GM23248 (cell line): ENCODE data around the gene TSPAN9. TPM values are rescaled to one million over a fixed set of nuclear protein-coding genes. Genes with fewer than 3 reads are reported as not detected.

Source experiments
- DNase-seq: peaks from one replicate; pipeline ENCODE4 v3.0.0-alpha.2; 2015
- H2AFZ ChIP-seq: fragments of 200-600 bp; sonication (generic); 2 replicates; pipeline ENCODE4 v1.6.1; 2016; ENCODE audit warnings: antibody characterized with exemption
- H3F3A ChIP-seq: fragments of 200-600 bp; sonication (generic); 2 replicates; pipeline ENCODE4 v1.6.1; 2016; ENCODE audit warnings: mild to moderate bottlenecking, antibody characterized with exemption, mixed run types; ENCODE audit not compliant: insufficient read depth
- H3K27ac ChIP-seq: fragments of 200-600 bp; sonication (generic); 2 replicates; pipeline ENCODE4 v1.5.1; 2016; ENCODE audit warnings: mild to moderate bottlenecking
- H3K27me3 ChIP-seq: fragments of 200-600 bp; sonication (generic); replicated peaks from 2 replicates; pipeline ENCODE4 v1.6.1; 2016; ENCODE audit warnings: mild to moderate bottlenecking; ENCODE audit not compliant: insufficient read depth
- H3K36me3 ChIP-seq: fragments of 200-600 bp; sonication (generic); 2 replicates; pipeline ENCODE4 v1.6.1; 2016; ENCODE audit warnings: low read depth, mild to moderate bottlenecking
- H3K4me1 ChIP-seq: fragments of 200-600 bp; sonication (generic); 2 replicates; pipeline ENCODE4 v1.6.1; 2016; ENCODE audit warnings: mild to moderate bottlenecking; ENCODE audit not compliant: insufficient read depth
- H3K4me2 ChIP-seq: fragments of 200-600 bp; sonication (generic); one replicate; pipeline ENCODE4 v1.6.1; 2016; ENCODE audit warnings: mild to moderate bottlenecking; ENCODE audit not compliant: unreplicated experiment
- H3K4me3 ChIP-seq: fragments of 200-600 bp; sonication (generic); 2 replicates; pipeline ENCODE4 v1.5.1; 2016; ENCODE audit warnings: mild to moderate bottlenecking
- H3K79me2 ChIP-seq: fragments of 200-600 bp; sonication (generic); 2 replicates; pipeline ENCODE4 v1.6.1; 2016; ENCODE audit warnings: mild to moderate bottlenecking; ENCODE audit not compliant: insufficient read depth
- H3K9ac ChIP-seq: fragments of 200-600 bp; sonication (generic); 2 replicates; pipeline ENCODE4 v1.6.1; 2016; ENCODE audit warnings: mild to moderate bottlenecking
- H3K9me2 ChIP-seq: fragments of 200-600 bp; sonication (generic); 2 replicates; pipeline ENCODE4 v1.6.1; 2016; ENCODE audit warnings: mixed run types, mild to moderate bottlenecking, moderate library complexity; ENCODE audit not compliant: insufficient read depth
- H3K9me3 ChIP-seq: fragments of 200-600 bp; sonication (generic); one replicate; pipeline ENCODE4 v1.6.1; 2017; ENCODE audit warnings: low read depth
- H4K20me1 ChIP-seq: fragments of 200-600 bp; sonication (generic); 2 replicates; pipeline ENCODE4 v1.6.0; 2016; ENCODE audit not compliant: insufficient read depth
- EZH2 ChIP-seq: fragments of 200-600 bp; sonication (generic); IDR thresholded peaks from 2 replicates; pipeline ENCODE4 v1.6.1; 2018; ENCODE audit warnings: antibody characterized with exemption, mild to moderate bottlenecking; ENCODE audit not compliant: insufficient read depth, poor library complexity, severe bottlenecking
- EZH2phosphoT487 ChIP-seq: fragments of 200-600 bp; sonication (generic); IDR thresholded peaks from 2 replicates; pipeline ENCODE4 v1.6.1; 2018; ENCODE audit warnings: antibody characterized with exemption, moderate library complexity, mild to moderate bottlenecking, low read depth; ENCODE audit not compliant: insufficient read depth
- WGBS, 2 experiments: methylation state at CpG; one replicate each; pipeline ENCODE4 v1.1.6; 2015 to 2017; ENCODE audit warnings: low lambda C conversion rate in 2 of 2, low coverage in 1 of 2; ENCODE audit errors: missing lambda C conversion rate in 2 of 2; 5-methylcytosine and 5-hydroxymethylcytosine counted together
- in situ Hi-C: fragments of 300-500 bp; cut with MboI; formaldehyde crosslinking; loops from 2 replicates; pipeline ENCODE4 v1.15.0; 2020
- polyA plus RNA-seq: library from polyadenylated mRNA; unstranded; fragments of >200 nt; fragmentation: Nextera tagmentation; extraction: Ambion mirVana; gene quantifications from 2 replicates; pipeline ENCODE4 v1.2.1, GENCODE V29; 2016
- total RNA-seq: library from RNA; depleted of rRNA; stranded (reverse); fragments of >200 nt; shearing (Covaris generic); gene quantifications from 2 replicates; pipeline ENCODE4 v1.2.3, GENCODE V29; 2014

Gene TSPAN9
- total and polyA plus RNA-seq, 2 experiments from 2014 or later, result 9.5 to 14.4 TPM

- no peak for DNase-seq
- 63 to 67% methylated on average over 17 of the region's 17 CpGs for WGBS, 2 experiments
Measured at GRCh38 chr12:3320881-3321509, 243.8 kb downstream of the TSPAN9 start.

GRCh38 chr12:3321881-3322280 lies 244.7 kb downstream of the TSPAN9 start:
- Histone ChIP-seq H3K9ac (no peak overlapping the region), H3F3A (no peaks in the 10 kb centered on the region), H4K20me1 (no peaks in the 10 kb centered on the region), H3K27me3 (peaks cover 34% of the 10 kb centered on the region), H3K36me3 (no peaks in the 10 kb centered on the region), H3K27ac (no peak overlapping the region), H3K9me2 (no peaks in the 10 kb centered on the region), H3K4me1 (no peaks in the 10 kb centered on the region), H3K79me2 (no peaks in the 10 kb centered on the region), H3K4me3 (no peak overlapping the region), H3K9me3 (no peaks in the 10 kb centered on the region), H2AFZ (no peak overlapping the region), H3K4me2 (no peak overlapping the region)
- no peak for DNase-seq
- WGBS, 2 experiments, result 79 to 91% methylated on average over 2 of the region's 2 CpGs
- no peak for TF ChIP-seq EZH2
- no peak for TF ChIP-seq EZH2phosphoT487
- in situ Hi-C loops, result no loop called here

More at GRCh38 chr12:3320881-3321509, 243.8 kb downstream of the TSPAN9 start:
- TF ChIP-seq EZH2 (no peak), EZH2phosphoT487 (no peak)
- Histone ChIP-seq H3K4me1 (no peaks in the 10 kb centered on the region), H4K20me1 (no peaks in the 10 kb centered on the region), H3K36me3 (no peaks in the 10 kb centered on the region), H3F3A (no peaks in the 10 kb centered on the region), H3K9ac (no peak overlapping the region), H3K9me2 (no peaks in the 10 kb centered on the region), H3K27ac (no peak overlapping the region), H3K4me2 (no peak overlapping the region), H3K9me3 (no peaks in the 10 kb centered on the region), H3K27me3 (peaks cover 34% of the 10 kb centered on the region), H3K79me2 (no peaks in the 10 kb centered on the region), H3K4me3 (no peak overlapping the region), H2AFZ (no peak overlapping the region)
- in situ Hi-C loops, result no loop called here

GRCh38 chr12:3323002-3323685 lies 246.0 kb downstream of the TSPAN9 start:
- Histone ChIP-seq H3K9me2 (no peaks in the 10 kb centered on the region), H3K27me3 (peaks cover 30% of the 10 kb centered on the region), H3K4me1 (no peaks in the 10 kb centered on the region), H3F3A (no peaks in the 10 kb centered on the region), H3K4me3 (no peak overlapping the region), H3K4me2 (no peak overlapping the region), H4K20me1 (no peaks in the 10 kb centered on the region), H3K9ac (no peak overlapping the region), H3K79me2 (no peaks in the 10 kb centered on the region), H3K36me3 (no peaks in the 10 kb centered on the region), H3K9me3 (no peaks in the 10 kb centered on the region), H3K27ac (no peak overlapping the region), H2AFZ (no peak overlapping the region)
- WGBS, 2 experiments, result 65 to 71% methylated on average over 12 of the region's 12 CpGs
- no peak for DNase-seq
- in situ Hi-C loops, result no loop called here
- TF ChIP-seq EZH2phosphoT487, result no peak
- no peak for TF ChIP-seq EZH2

GRCh38 chr12:3325736-3326135 lies 248.6 kb downstream of the TSPAN9 start:
- no peaks in the 10 kb centered on the region for H3K4me1 ChIP-seq
- TF ChIP-seq EZH2phosphoT487 (no peak), EZH2 (no peak)
- DNase-seq, result no peak
- no peak overlapping the region for H3K4me3 ChIP-seq
- H3K4me2 ChIP-seq, result no peak overlapping the region
- H2AFZ ChIP-seq, result no peak overlapping the region
- H3K36me3 ChIP-seq, result no peaks in the 10 kb centered on the region
- no peak overlapping the region for H3K27ac ChIP-seq
- no peaks in the 10 kb centered on the region for H3K9me2 ChIP-seq
- no peaks in the 10 kb centered on the region for H4K20me1 ChIP-seq
- no peaks in the 10 kb centered on the region for H3K79me2 ChIP-seq
- in situ Hi-C loops, result no loop called here
- H3K9me3 ChIP-seq, result no peaks in the 10 kb centered on the region
- no peaks in the 10 kb centered on the region for H3F3A ChIP-seq
- H3K27me3 ChIP-seq, result peaks cover 21% of the 10 kb centered on the region; the same call in 1 of the 2 replicates
- no peak overlapping the region for H3K9ac ChIP-seq
